SK-N-MC (cell line): ENCODE measurements around the gene RABL2B.

ENCODE experiments used
- DNase-seq: peaks from one replicate; pipeline ENCODE4 v3.0.0-alpha.2; 2011; ENCODE audit warnings: low read depth, low spot score
- H3K27ac ChIP-seq: fragments of 200-600 bp; sonication (generic); 2 replicates; pipeline ENCODE4 v1.5.1; 2016; ENCODE audit warnings: mixed run types
- H3K36me3 ChIP-seq: fragments of 200-600 bp; sonication (generic); 2 replicates; pipeline ENCODE4 v1.6.1; 2017; ENCODE audit warnings: antibody characterized with exemption, low read length, mixed read lengths; ENCODE audit not compliant: insufficient read depth
- H3K4me3 ChIP-seq: fragments of 200-600 bp; sonication (generic); 2 replicates; pipeline ENCODE4 v1.5.1; 2016
- H3K9ac ChIP-seq: fragments of 200-600 bp; sonication (generic); 2 replicates; pipeline ENCODE4 v1.8.0; 2017; ENCODE audit warnings: mixed run types, mixed read lengths; ENCODE audit not compliant: insufficient read length
- H3K9me3 ChIP-seq: fragments of 200-600 bp; sonication (generic); 2 replicates; pipeline ENCODE4 v1.6.1; 2017; ENCODE audit warnings: low read depth, mild to moderate bottlenecking, antibody characterized with exemption, low read length, moderate library complexity, mixed read lengths
- EZH2 ChIP-seq: fragments of 200-600 bp; sonication (generic); IDR thresholded peaks from one replicate; pipeline ENCODE4 v1.6.1; 2017; ENCODE audit warnings: antibody characterized with exemption
- FOXP2 ChIP-seq: optimal IDR thresholded peaks from 2 replicates; pipeline ENCODE3; 2011; ENCODE audit warnings: mild to moderate bottlenecking, moderate library complexity; ENCODE audit not compliant: insufficient read depth; ENCODE audit errors: extremely low read length, control extremely low read depth
- POLR2AphosphoS5 ChIP-seq: IDR thresholded peaks from 2 replicates; pipeline ENCODE4 v1.6.1; 2012; ENCODE audit warnings: mild to moderate bottlenecking, low read depth, low read length, borderline replicate concordance

The RABL2B gene

GRCh38 chr22:50722716-50723428, 60.6 kb downstream of the RABL2B start:
- no peak overlapping the region for H3K9ac ChIP-seq
- H3K4me3 ChIP-seq, result no peak overlapping the region
- no peak for DNase-seq
- TF ChIP-seq POLR2AphosphoS5 (no peak), EZH2 (no peak), FOXP2 (no peak)
- H3K36me3 ChIP-seq, result no peaks in the 10 kb centered on the region
- no peak overlapping the region for H3K27ac ChIP-seq
- H3K9me3 ChIP-seq, result no peaks in the 10 kb centered on the region

- no peak for DNase-seq
- TF ChIP-seq FOXP2 (no peak), EZH2 (no peak), POLR2AphosphoS5 (no peak)
Observed at GRCh38 chr22:50722048-50722701, 61.3 kb downstream of the RABL2B start.

DNA sequence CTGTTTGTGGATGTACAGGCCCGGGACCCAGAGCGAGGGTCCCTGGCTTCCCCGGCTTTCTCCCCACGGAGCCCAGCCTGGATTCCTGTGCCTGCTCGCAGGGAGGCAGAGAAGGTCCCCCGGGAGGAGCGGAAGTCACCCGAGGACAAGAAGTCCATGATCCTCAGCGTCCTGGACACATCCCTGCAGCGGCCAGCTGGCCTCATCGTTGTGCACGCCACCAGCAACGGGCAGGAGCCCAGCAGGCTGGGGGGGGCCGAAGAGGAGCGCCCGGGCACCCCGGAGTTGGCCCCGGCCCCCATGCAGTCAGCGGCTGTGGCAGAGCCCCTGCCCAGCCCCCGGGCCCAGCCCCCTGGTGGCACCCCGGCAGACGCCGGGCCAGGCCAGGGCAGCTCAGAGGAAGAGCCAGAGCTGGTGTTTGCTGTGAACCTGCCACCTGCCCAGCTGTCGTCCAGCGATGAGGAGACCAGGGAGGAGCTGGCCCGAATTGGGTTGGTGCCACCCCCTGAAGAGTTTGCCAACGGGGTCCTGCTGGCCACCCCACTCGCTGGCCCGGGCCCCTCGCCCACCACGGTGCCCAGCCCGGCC, 62.1 kb downstream of the RABL2B start:
- no peak for DNase-seq
- Histone ChIP-seq H3K9me3 (no peaks in the 10 kb centered on the region), H3K36me3 (no peaks in the 10 kb centered on the region), H3K9ac (no peak overlapping the region), H3K4me3 (no peak overlapping the region), H3K27ac (no peak overlapping the region)
- TF ChIP-seq FOXP2, result no peak
- no peak for TF ChIP-seq EZH2
- no peak for TF ChIP-seq POLR2AphosphoS5

More at GRCh38 chr22:50722048-50722701, 61.3 kb downstream of the RABL2B start:
- Histone ChIP-seq H3K27ac (no peak overlapping the region), H3K36me3 (no peaks in the 10 kb centered on the region), H3K9me3 (no peaks in the 10 kb centered on the region), H3K9ac (no peak overlapping the region), H3K4me3 (no peak overlapping the region)

GRCh38 chr22:50720301-50721256, 62.9 kb downstream of the RABL2B start:
- no peak for DNase-seq
- Histone ChIP-seq H3K4me3 (no peak overlapping the region), H3K9me3 (no peaks in the 10 kb centered on the region), H3K9ac (no peak overlapping the region), H3K36me3 (no peaks in the 10 kb centered on the region), H3K27ac (no peak overlapping the region)
- no peak for TF ChIP-seq POLR2AphosphoS5
- TF ChIP-seq FOXP2, result no peak
- TF ChIP-seq EZH2, result no peak

- no peak overlapping the region for H3K4me3 ChIP-seq
- no peak overlapping the region for H3K9ac ChIP-seq
- H3K36me3 ChIP-seq, result no peaks in the 10 kb centered on the region
- no peak overlapping the region for H3K27ac ChIP-seq
- H3K9me3 ChIP-seq, result no peaks in the 10 kb centered on the region
- DNase-seq, result no peak
- TF ChIP-seq EZH2 (no peak), POLR2AphosphoS5 (no peak), FOXP2 (no peak)
Observed at GRCh38 chr22:50719814-50720300, 63.6 kb downstream of the RABL2B start.

- no peak for TF ChIP-seq FOXP2
- no peak for TF ChIP-seq POLR2AphosphoS5
- no peak for TF ChIP-seq EZH2
- Histone ChIP-seq H3K9ac (no peak overlapping the region), H3K27ac (no peak overlapping the region), H3K36me3 (no peaks in the 10 kb centered on the region), H3K9me3 (no peaks in the 10 kb centered on the region), H3K4me3 (no peak overlapping the region)
- DNase-seq, result no peak
Observed at GRCh38 chr22:50718352-50718709, 65.1 kb downstream of the RABL2B start.

- TF ChIP-seq EZH2 (no peak), POLR2AphosphoS5 (no peak), FOXP2 (no peak)
- no peaks in the 10 kb centered on the region for H3K9me3 ChIP-seq
- DNase-seq, result no peak
- no peak overlapping the region for H3K27ac ChIP-seq
- H3K4me3 ChIP-seq, result no peak overlapping the region
- no peaks in the 10 kb centered on the region for H3K36me3 ChIP-seq
- H3K9ac ChIP-seq, result no peak overlapping the region
Observed at GRCh38 chr22:50717709-50718351, 65.6 kb downstream of the RABL2B start.
